Retinal pigment epithelial cell (primary cell): ENCODE results near the gene HMGB4.

Experiments
- DNase-seq: peaks from one replicate; pipeline ENCODE4 v3.0.0-alpha.2; 2010; ENCODE audit warnings: low read depth
- H3K4me3 ChIP-seq: 2 replicates; pipeline ENCODE4 v1.5.1; 2011; ENCODE audit warnings: mild to moderate bottlenecking, low read length, control low read depth, moderate library complexity
- CTCF ChIP-seq: conservative IDR thresholded peaks from 2 replicates; pipeline ENCODE4 v1.5.1; 2011; ENCODE audit warnings: low read depth, low read length, control low read depth, inconsistent platforms

Gene HMGB4

GRCh38 chr1:33893147-33893830 lies 29.4 kb downstream of the HMGB4 start:
- no peak for TF ChIP-seq CTCF
- no peak for DNase-seq
- no peak overlapping the region for H3K4me3 ChIP-seq

- no peak for DNase-seq
- no peak for TF ChIP-seq CTCF
- H3K4me3 ChIP-seq: no peak overlapping the region
Measured at GRCh38 chr1:33895396-33895795, 31.5 kb downstream of the HMGB4 start.

GRCh38 chr1:33895976-33896375 lies 32.1 kb downstream of the HMGB4 start:
- no peak overlapping the region for H3K4me3 ChIP-seq
- TF ChIP-seq CTCF: no peak
- no peak for DNase-seq

- no peak for TF ChIP-seq CTCF
- no peak overlapping the region for H3K4me3 ChIP-seq
- no peak for DNase-seq
Measured at GRCh38 chr1:33897092-33897725, 33.3 kb downstream of the HMGB4 start.

- H3K4me3 ChIP-seq: no peak overlapping the region
- TF ChIP-seq CTCF: no peak
- DNase-seq: no peak
Measured at GRCh38 chr1:33898406-33898805, 34.5 kb downstream of the HMGB4 start.

GRCh38 chr1:33898881-33899280 lies 35.0 kb downstream of the HMGB4 start:
- DNase-seq: no peak
- no peak for TF ChIP-seq CTCF
- H3K4me3 ChIP-seq: no peak overlapping the region

- no peak for TF ChIP-seq CTCF
- DNase-seq: no peak
- no peak overlapping the region for H3K4me3 ChIP-seq
Measured at GRCh38 chr1:33899746-33900145, 35.9 kb downstream of the HMGB4 start.
